SU-DHL-6 (cell line): ENCODE measurements around the gene MARVELD2.

Experiments used
- H2AFZ ChIP-seq: fragments of 200-600 bp; sonication (generic); 2 replicates; pipeline ENCODE4 v1.6.1; 2014; ENCODE audit warnings: low read depth, mild to moderate bottlenecking, moderate library complexity, mixed read lengths, antibody characterized with exemption, low read length; ENCODE audit not compliant: severe bottlenecking
- H3F3A ChIP-seq: fragments of 200-600 bp; shearing (Covaris generic); 2 replicates; pipeline ENCODE4 v1.6.0; 2016; ENCODE audit warnings: antibody characterized with exemption, mild to moderate bottlenecking; ENCODE audit not compliant: insufficient read depth
- H3K27ac ChIP-seq: fragments of 200-600 bp; sonication (generic); 2 replicates; pipeline ENCODE4 v1.5.1; 2016; ENCODE audit warnings: low read depth, mild to moderate bottlenecking, low read length, moderate library complexity, mixed read lengths
- H3K27me3 ChIP-seq: fragments of 200-600 bp; sonication (generic), shearing (Covaris generic); 2 replicates; pipeline ENCODE4 v1.6.0; 2014; ENCODE audit warnings: mild to moderate bottlenecking, low read length
- H3K36me3 ChIP-seq: fragments of 200-600 bp; sonication (generic); 2 replicates; pipeline ENCODE4 v1.6.1; 2014; ENCODE audit warnings: mild to moderate bottlenecking, low read length, mixed read lengths
- H3K4me2 ChIP-seq: fragments of 300-600, 200-600 bp; shearing (Covaris generic), sonication (generic); 2 replicates; pipeline ENCODE4 v1.6.0; 2014; ENCODE audit warnings: low read length, low read depth, mild to moderate bottlenecking; ENCODE audit not compliant: poor library complexity, severe bottlenecking
- H3K4me3 ChIP-seq: fragments of 200-600 bp; sonication (generic); 2 replicates; pipeline ENCODE4 v1.5.1; 2014; ENCODE audit warnings: antibody characterized with exemption, low read length, mild to moderate bottlenecking, mixed read lengths; ENCODE audit not compliant: insufficient read depth, poor library complexity, severe bottlenecking
- H3K79me2 ChIP-seq: fragments of 200-600 bp; sonication (generic); 2 replicates; pipeline ENCODE4 v1.6.1; 2014; ENCODE audit warnings: mild to moderate bottlenecking, low read length, moderate library complexity; ENCODE audit not compliant: insufficient read depth
- H3K9ac ChIP-seq: fragments of 200-600 bp; sonication (generic); 2 replicates; pipeline ENCODE4 v1.7.0; 2014; ENCODE audit warnings: mild to moderate bottlenecking, low read length
- H3K9me2 ChIP-seq: fragments of 200-600 bp; sonication (generic); replicated peaks from 2 replicates; pipeline ENCODE4 v1.6.1; 2014; ENCODE audit warnings: low read length; ENCODE audit not compliant: insufficient read depth
- H3K9me3 ChIP-seq: fragments of 200-600 bp; sonication (generic); 2 replicates; pipeline ENCODE4 v1.6.1; 2014; ENCODE audit warnings: low read length, mixed read lengths; ENCODE audit not compliant: insufficient read depth
- H4K20me1 ChIP-seq: fragments of 200-600 bp; sonication (generic); 2 replicates; pipeline ENCODE4 v1.6.1; 2014; ENCODE audit warnings: low read depth, mild to moderate bottlenecking, antibody characterized with exemption, low read length, moderate library complexity, mixed read lengths
- EZH2phosphoT487 ChIP-seq: fragments of 200-600 bp; sonication (generic), shearing (Covaris generic); conservative IDR thresholded peaks from 2 replicates; pipeline ENCODE4 v1.6.1; 2018; ENCODE audit warnings: mild to moderate bottlenecking, antibody characterized with exemption, low read length, moderate library complexity, mixed read lengths
- TF ChIP-seq, protein P1 (sequence below): fragments of 200-600 bp; sonication (generic); IDR thresholded peaks from one replicate; pipeline ENCODE4 v1.5.1; 2017; ENCODE audit warnings: antibody characterized with exemption, mild to moderate bottlenecking, low read length, moderate library complexity; ENCODE audit not compliant: insufficient read depth, poor library complexity, severe bottlenecking

Gene MARVELD2

DNA sequence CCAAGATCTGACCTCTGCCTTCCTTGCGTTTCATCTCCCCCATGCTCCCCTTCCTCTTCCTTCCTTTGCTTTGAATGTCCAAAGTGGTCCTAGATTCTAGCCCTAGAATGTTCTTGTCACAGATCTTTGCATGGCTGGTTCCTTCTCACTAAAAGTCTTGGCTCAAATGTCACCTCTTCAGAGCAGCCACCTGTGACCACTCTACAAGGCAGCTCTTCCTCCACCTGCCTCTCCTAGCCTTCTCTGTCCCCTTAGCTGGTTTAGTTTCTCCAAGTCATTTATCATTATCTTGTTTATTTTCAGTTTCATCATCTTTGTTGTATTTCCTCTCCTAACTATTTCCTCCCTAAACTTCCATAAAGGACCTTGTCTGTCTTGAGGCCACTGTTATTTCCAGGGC is 70.6 kb downstream of the MARVELD2 start:
- Histone ChIP-seq H3K79me2 (no peaks in the 10 kb centered on the region), H2AFZ (no peak overlapping the region), H3K9ac (no peak overlapping the region), H3K36me3 (no peaks in the 10 kb centered on the region), H3K27ac (no peak overlapping the region), H3K4me3 (no peak overlapping the region), H3K27me3 (no peaks in the 10 kb centered on the region), H3K4me2 (no peak overlapping the region), H3F3A (no peaks in the 10 kb centered on the region), H4K20me1 (no peaks in the 10 kb centered on the region), H3K9me2 (no peaks in the 10 kb centered on the region), H3K9me3 (no peaks in the 10 kb centered on the region)
- TF ChIP-seq, protein P1, sequence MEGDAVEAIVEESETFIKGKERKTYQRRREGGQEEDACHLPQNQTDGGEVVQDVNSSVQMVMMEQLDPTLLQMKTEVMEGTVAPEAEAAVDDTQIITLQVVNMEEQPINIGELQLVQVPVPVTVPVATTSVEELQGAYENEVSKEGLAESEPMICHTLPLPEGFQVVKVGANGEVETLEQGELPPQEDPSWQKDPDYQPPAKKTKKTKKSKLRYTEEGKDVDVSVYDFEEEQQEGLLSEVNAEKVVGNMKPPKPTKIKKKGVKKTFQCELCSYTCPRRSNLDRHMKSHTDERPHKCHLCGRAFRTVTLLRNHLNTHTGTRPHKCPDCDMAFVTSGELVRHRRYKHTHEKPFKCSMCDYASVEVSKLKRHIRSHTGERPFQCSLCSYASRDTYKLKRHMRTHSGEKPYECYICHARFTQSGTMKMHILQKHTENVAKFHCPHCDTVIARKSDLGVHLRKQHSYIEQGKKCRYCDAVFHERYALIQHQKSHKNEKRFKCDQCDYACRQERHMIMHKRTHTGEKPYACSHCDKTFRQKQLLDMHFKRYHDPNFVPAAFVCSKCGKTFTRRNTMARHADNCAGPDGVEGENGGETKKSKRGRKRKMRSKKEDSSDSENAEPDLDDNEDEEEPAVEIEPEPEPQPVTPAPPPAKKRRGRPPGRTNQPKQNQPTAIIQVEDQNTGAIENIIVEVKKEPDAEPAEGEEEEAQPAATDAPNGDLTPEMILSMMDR, result no peak

DNA sequence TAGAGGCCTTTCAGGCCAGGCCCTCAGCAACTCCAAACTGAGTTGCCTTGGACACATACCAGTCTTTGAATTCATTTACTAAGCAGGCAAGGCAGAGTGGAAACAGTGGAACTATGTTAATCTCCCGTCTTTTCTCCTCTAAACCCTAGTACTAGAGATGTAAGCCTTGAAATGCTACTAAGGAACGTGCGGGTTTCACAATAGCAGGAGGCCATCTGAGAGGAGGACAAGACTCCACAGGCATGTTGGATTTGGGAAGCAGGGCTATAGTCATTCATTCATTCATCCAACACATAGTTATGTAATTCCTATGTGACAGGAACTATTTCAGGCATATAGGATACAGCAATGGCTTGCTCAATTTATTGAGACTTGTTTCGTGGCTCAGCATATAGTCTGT is 74.3 kb downstream of the MARVELD2 start:
- Histone ChIP-seq H3K79me2 (no peaks in the 10 kb centered on the region), H3F3A (no peaks in the 10 kb centered on the region), H3K4me3 (no peak overlapping the region), H3K27ac (no peak overlapping the region), H3K9me3 (no peaks in the 10 kb centered on the region), H3K36me3 (no peaks in the 10 kb centered on the region), H3K9ac (no peak overlapping the region), H3K9me2 (no peaks in the 10 kb centered on the region), H4K20me1 (no peaks in the 10 kb centered on the region), H3K4me2 (no peak overlapping the region), H2AFZ (no peak overlapping the region), H3K27me3 (no peaks in the 10 kb centered on the region)
- no peak for TF ChIP-seq EZH2phosphoT487
- TF ChIP-seq, protein P1, result no peak

DNA sequence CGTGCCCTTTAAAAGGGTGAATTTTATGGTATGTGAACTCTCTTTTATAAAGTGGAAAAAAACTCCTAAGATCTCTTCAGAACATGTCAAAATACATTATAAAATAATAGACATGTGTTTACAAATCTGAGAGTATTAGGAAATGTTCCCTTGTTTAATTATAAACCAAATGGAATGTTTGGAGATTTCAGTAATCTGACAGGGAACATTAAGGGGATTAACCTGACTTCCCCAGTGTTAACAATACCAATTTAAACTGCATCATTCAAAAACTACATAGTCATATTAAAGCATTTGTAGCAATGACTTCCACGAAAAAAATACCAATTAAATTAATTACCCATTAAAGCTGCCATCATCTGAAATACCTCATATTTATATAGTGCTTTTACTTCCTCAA is 76.1 kb downstream of the MARVELD2 start:
- Histone ChIP-seq H3K9me2 (no peaks in the 10 kb centered on the region), H3K4me3 (no peak overlapping the region), H4K20me1 (no peaks in the 10 kb centered on the region), H3K9ac (no peak overlapping the region), H3K9me3 (no peaks in the 10 kb centered on the region), H3K36me3 (no peaks in the 10 kb centered on the region), H3F3A (no peaks in the 10 kb centered on the region), H3K4me2 (no peak overlapping the region), H2AFZ (no peak overlapping the region), H3K27ac (no peak overlapping the region), H3K27me3 (no peaks in the 10 kb centered on the region), H3K79me2 (no peaks in the 10 kb centered on the region)
- no peak for TF ChIP-seq EZH2phosphoT487
- TF ChIP-seq, protein P1, result no peak
